HepG2 (cell line): ENCODE data around the gene TAF3. TPM values are rescaled to one million over a fixed set of nuclear protein-coding genes. Genes with fewer than 3 reads are reported as not detected.

Experiments used
- GABPA ChIP-seq, 2 experiments: IDR thresholded peaks; 2 replicates each; pipeline ENCODE4 v1.6.1; 2011 to 2016; ENCODE audit warnings: low read depth in 2 of 2, low read length in 1 of 2, missing biosample characterization in 1 of 2, missing genetic modification characterization in 1 of 2
- GMEB2 ChIP-seq: IDR thresholded peaks from 2 replicates; pipeline ENCODE4 v1.6.1; 2016; ENCODE audit warnings: missing biosample characterization, missing genetic modification reagents, low read depth
- HMG20A ChIP-seq: IDR thresholded peaks from 2 replicates; pipeline ENCODE4 v1.6.1; 2016; ENCODE audit warnings: borderline replicate concordance
- NR2F1 ChIP-seq, 2 experiments: fragments of 450-650 bp in 1 of 2; formaldehyde crosslinking in 1 of 2; IDR thresholded peaks; 2 replicates each; pipeline versions ENCODE4 v1.5.0 to v1.6.1; 2016 to 2020; ENCODE audit warnings: mild to moderate bottlenecking in 1 of 2, missing compliant biosample characterization in 1 of 2, missing genetic modification reagents in 1 of 2, moderate library complexity in 1 of 2
- PHF8 ChIP-seq: sonication (generic); formaldehyde crosslinking; IDR thresholded peaks from 2 replicates; pipeline ENCODE4 v1.5.0; 2020; ENCODE audit warnings: missing genetic modification reagents
- RAD51 ChIP-seq: fragments of 450-650 bp; IDR thresholded peaks from 2 replicates; pipeline ENCODE4 v1.6.1; 2016; ENCODE audit warnings: borderline replicate concordance
- REPIN1 ChIP-seq: sonication (generic); formaldehyde crosslinking; IDR thresholded peaks from 2 replicates; pipeline ENCODE4 v1.8.0; 2022; ENCODE audit warnings: missing genetic modification reagents, low read depth, mild to moderate bottlenecking, borderline replicate concordance
- RFXAP ChIP-seq: sonication (generic); formaldehyde crosslinking; IDR thresholded peaks from 2 replicates; pipeline ENCODE4 v1.4.0; 2020; ENCODE audit warnings: missing genetic modification reagents, borderline replicate concordance
- SIN3A ChIP-seq: IDR thresholded peaks from 2 replicates; pipeline ENCODE4 v1.6.1; 2011; ENCODE audit warnings: low read depth, mild to moderate bottlenecking, control low read depth, low read length, borderline replicate concordance
- YEATS4 ChIP-seq: sonication (generic); formaldehyde crosslinking; IDR thresholded peaks from 2 replicates; pipeline ENCODE4 v1.4.0; 2020; ENCODE audit warnings: missing genetic modification reagents, borderline replicate concordance
- ZFP90 ChIP-seq: sonication (generic); formaldehyde crosslinking; IDR thresholded peaks from 2 replicates; pipeline ENCODE4 v1.8.0; 2022; ENCODE audit warnings: missing genetic modification reagents, mild to moderate bottlenecking, inconsistent platforms, borderline replicate concordance
- ZIK1 ChIP-seq: sonication (generic); formaldehyde crosslinking; IDR thresholded peaks from 2 replicates; pipeline ENCODE4 v1.5.0; 2020; ENCODE audit warnings: mild to moderate bottlenecking, low read depth, missing genetic modification reagents, borderline replicate concordance
- ZKSCAN1 ChIP-seq: fragments of 150-350 bp; IDR thresholded peaks from 2 replicates; pipeline ENCODE4 v1.6.1; 2014; ENCODE audit warnings: low read length
- ZNF432 ChIP-seq: sonication (generic); formaldehyde crosslinking; IDR thresholded peaks from 2 replicates; pipeline ENCODE4 v1.5.0; 2020; ENCODE audit warnings: missing genetic modification reagents, mild to moderate bottlenecking, borderline replicate concordance
- ZNF598 ChIP-seq: sonication (generic); formaldehyde crosslinking; IDR thresholded peaks from 2 replicates; pipeline ENCODE4 v1.5.1; 2020; ENCODE audit warnings: mild to moderate bottlenecking, missing genetic modification reagents, borderline replicate concordance
- ZNF674 ChIP-seq: sonication (generic); formaldehyde crosslinking; IDR thresholded peaks from 2 replicates; pipeline ENCODE4 v1.5.0; 2020; ENCODE audit warnings: low read depth, mild to moderate bottlenecking, missing genetic modification reagents
- ZNF720 ChIP-seq: sonication (generic); formaldehyde crosslinking; IDR thresholded peaks from 2 replicates; pipeline ENCODE4 v1.4.0; 2020; ENCODE audit warnings: missing genetic modification reagents
- ZSCAN31 ChIP-seq: sonication (generic); formaldehyde crosslinking; IDR thresholded peaks from 2 replicates; pipeline ENCODE4 v1.5.0; 2020; ENCODE audit warnings: low read depth, mild to moderate bottlenecking, missing genetic modification reagents
- polyA plus RNA-seq, 8 experiments: library from polyadenylated mRNA; depleted of rRNA in 3 of 8; stranded (reverse) in 7 of 8; unstranded in 1 of 8; fragments of >200 nt; fragmentation: Illumina TruSeq in 4 of 8; extraction: Trizol in 4 of 8; gene quantifications; 2 replicates each; pipeline versions ENCODE4 v1.2.1 to v1.2.3, GENCODE V29; 2011 to 2016; ENCODE audit warnings: low read depth in 4 of 8, missing spikeins in 1 of 8, mixed read lengths in 1 of 8; ENCODE audit not compliant: insufficient read depth in 1 of 8
- total RNA-seq, 5 experiments: library from RNA; depleted of rRNA; stranded (reverse); fragments of >200 nt; fragmentation: Illumina TruSeq; extraction: Trizol; gene quantifications; 2 replicates each; pipeline ENCODE4 v1.2.3, GENCODE V29; 2016; ENCODE audit warnings: low read depth in 1 of 5
- TF ChIP-seq, protein P1 (sequence below): sonication (generic); formaldehyde crosslinking; IDR thresholded peaks from 2 replicates; pipeline ENCODE4 v1.5.0; 2020; ENCODE audit warnings: mild to moderate bottlenecking, missing genetic modification reagents, borderline replicate concordance
- TF ChIP-seq, protein P2 (sequence below): sonication (generic); formaldehyde crosslinking; IDR thresholded peaks from 2 replicates; pipeline ENCODE4 v1.8.0; 2022; ENCODE audit warnings: missing genetic modification reagents, mild to moderate bottlenecking, moderate library complexity, borderline replicate concordance
- TF ChIP-seq, protein P3 (sequence below): IDR thresholded peaks from 2 replicates; pipeline ENCODE4 v1.6.1; 2016; ENCODE audit warnings: low read depth

Gene TAF3
- total and polyA plus RNA-seq, 2 of the 13 experiments (the other 11 are each of a cell fraction or from before 2014, with no cell fraction given): 1.7 to 2.9 TPM

- TF ChIP-seq, protein P1, sequence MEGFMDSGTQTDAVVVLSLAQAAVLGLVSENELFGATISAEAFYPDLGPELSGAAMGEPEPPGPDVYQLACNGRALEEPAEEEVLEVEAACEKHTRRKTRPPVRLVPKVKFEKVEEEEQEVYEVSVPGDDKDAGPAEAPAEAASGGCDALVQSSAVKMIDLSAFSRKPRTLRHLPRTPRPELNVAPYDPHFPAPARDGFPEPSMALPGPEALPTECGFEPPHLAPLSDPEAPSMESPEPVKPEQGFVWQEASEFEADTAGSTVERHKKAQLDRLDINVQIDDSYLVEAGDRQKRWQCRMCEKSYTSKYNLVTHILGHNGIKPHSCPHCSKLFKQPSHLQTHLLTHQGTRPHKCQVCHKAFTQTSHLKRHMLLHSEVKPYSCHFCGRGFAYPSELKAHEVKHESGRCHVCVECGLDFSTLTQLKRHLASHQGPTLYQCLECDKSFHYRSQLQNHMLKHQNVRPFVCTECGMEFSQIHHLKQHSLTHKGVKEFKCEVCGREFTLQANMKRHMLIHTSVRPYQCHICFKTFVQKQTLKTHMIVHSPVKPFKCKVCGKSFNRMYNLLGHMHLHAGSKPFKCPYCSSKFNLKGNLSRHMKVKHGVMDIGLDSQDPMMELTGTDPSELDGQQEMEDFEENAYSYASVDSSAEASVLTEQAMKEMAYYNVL (CRISPR knock-in tag): no peak
- TF ChIP-seq PHF8 (CRISPR knock-in tag) (peak; percentile 24; the same call in 1 of the 2 replicates), GABPA (IDR thresholded peaks at IDR 0.05; ENCODE audit: low read depth, low read length) (peak; percentile 6; the same call in 1 of the 2 replicates), GABPA (CRISPR knock-in tag; IDR thresholded peaks at IDR 0.05; ENCODE audit: low read depth) (no peak), ZNF720 (CRISPR knock-in tag) (no peak), ZSCAN31 (CRISPR knock-in tag) (peak; percentile 38; the same call in 1 of the 2 replicates), YEATS4 (CRISPR knock-in tag) (no peak), ZNF432 (no peak), HMG20A (CRISPR knock-in tag) (0 out of 2 replicates have a peak, but pooled peaks have one; percentile 53), ZIK1 (CRISPR knock-in tag) (no peak), ZNF598 (no peak), REPIN1 (CRISPR knock-in tag) (no peak), NR2F1 (CRISPR knock-in tag; IDR thresholded peaks at IDR 0.05) (0 out of 4 replicates have a peak, but pooled peaks of 1 of the 2 experiments have one; percentile 27), GMEB2 (CRISPR knock-in tag) (no peak), RFXAP (CRISPR knock-in tag) (no peak), SIN3A (no peak), ZKSCAN1 (no peak), RAD51 (no peak), ZFP90 (no peak), ZNF674 (CRISPR knock-in tag) (no peak)
- TF ChIP-seq, protein P2, sequence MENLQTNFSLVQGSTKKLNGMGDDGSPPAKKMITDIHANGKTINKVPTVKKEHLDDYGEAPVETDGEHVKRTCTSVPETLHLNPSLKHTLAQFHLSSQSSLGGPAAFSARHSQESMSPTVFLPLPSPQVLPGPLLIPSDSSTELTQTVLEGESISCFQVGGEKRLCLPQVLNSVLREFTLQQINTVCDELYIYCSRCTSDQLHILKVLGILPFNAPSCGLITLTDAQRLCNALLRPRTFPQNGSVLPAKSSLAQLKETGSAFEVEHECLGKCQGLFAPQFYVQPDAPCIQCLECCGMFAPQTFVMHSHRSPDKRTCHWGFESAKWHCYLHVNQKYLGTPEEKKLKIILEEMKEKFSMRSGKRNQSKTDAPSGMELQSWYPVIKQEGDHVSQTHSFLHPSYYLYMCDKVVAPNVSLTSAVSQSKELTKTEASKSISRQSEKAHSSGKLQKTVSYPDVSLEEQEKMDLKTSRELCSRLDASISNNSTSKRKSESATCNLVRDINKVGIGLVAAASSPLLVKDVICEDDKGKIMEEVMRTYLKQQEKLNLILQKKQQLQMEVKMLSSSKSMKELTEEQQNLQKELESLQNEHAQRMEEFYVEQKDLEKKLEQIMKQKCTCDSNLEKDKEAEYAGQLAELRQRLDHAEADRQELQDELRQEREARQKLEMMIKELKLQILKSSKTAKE: peak; percentile 63; the same call in 1 of the 2 replicates
- TF ChIP-seq, protein P3, sequence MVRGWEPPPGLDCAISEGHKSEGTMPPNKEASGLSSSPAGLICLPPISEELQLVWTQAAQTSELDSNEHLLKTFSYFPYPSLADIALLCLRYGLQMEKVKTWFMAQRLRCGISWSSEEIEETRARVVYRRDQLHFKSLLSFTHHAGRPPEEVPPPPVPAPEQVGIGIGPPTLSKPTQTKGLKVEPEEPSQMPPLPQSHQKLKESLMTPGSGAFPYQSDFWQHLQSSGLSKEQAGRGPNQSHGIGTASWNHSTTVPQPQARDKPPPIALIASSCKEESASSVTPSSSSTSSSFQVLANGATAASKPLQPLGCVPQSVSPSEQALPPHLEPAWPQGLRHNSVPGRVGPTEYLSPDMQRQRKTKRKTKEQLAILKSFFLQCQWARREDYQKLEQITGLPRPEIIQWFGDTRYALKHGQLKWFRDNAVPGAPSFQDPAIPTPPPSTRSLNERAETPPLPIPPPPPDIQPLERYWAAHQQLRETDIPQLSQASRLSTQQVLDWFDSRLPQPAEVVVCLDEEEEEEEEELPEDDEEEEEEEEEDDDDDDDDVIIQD (CRISPR knock-in tag): no peak
Observed at GRCh38 chr10:8050556-8051108, 232.3 kb downstream of the TAF3 start (continued).
